GM10266 (cell line): ENCODE data around the gene VTCN1.
"Not testable (repeated sequence)": the region's sequence is repeated elsewhere in the genome, so short reads cannot be mapped to it uniquely, and the experiment has no call there.

ENCODE experiments used
- DNase-seq: peaks from one replicate; pipeline ENCODE4 v3.0.0; 2012; ENCODE audit errors: extremely low spot score
- TF ChIP-seq, protein P1 (sequence below): IDR thresholded peaks from 2 replicates; pipeline ENCODE4 v1.5.1; 2012; ENCODE audit warnings: mild to moderate bottlenecking, low read depth; ENCODE audit not compliant: control insufficient read depth, insufficient read depth; ENCODE audit errors: missing control alignments

VTCN1 gene, protein sequence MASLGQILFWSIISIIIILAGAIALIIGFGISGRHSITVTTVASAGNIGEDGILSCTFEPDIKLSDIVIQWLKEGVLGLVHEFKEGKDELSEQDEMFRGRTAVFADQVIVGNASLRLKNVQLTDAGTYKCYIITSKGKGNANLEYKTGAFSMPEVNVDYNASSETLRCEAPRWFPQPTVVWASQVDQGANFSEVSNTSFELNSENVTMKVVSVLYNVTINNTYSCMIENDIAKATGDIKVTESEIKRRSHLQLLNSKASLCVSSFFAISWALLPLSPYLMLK

DNA sequence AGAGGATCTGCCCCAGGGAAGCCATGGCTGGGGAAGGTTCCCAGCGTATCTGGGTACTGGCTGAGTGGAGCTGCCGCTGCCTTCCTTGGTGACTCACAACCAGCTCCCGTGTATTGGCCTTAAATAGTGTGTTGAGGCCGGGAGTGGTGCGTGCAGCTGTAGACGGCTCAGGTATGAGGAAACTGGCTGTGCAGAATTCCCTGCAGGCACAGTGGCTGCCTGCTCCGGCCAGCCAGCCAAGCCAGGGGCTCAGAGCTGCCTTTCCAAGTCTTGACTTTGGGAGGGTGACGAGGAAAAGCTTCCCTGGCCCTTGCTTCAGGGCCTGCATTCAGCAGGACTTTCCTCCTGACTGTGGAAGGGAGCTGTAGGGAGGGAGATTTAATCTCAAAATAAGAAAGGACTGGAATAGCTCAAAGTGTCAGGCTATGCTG, at the start of gene VTCN1:
Gene VTCN1, minus strand, starts transcription at position 97 of the 431 bp plus-strand sequence. Its CDS starts 72 bp downstream, at position 25.
- TF ChIP-seq, protein P1, sequence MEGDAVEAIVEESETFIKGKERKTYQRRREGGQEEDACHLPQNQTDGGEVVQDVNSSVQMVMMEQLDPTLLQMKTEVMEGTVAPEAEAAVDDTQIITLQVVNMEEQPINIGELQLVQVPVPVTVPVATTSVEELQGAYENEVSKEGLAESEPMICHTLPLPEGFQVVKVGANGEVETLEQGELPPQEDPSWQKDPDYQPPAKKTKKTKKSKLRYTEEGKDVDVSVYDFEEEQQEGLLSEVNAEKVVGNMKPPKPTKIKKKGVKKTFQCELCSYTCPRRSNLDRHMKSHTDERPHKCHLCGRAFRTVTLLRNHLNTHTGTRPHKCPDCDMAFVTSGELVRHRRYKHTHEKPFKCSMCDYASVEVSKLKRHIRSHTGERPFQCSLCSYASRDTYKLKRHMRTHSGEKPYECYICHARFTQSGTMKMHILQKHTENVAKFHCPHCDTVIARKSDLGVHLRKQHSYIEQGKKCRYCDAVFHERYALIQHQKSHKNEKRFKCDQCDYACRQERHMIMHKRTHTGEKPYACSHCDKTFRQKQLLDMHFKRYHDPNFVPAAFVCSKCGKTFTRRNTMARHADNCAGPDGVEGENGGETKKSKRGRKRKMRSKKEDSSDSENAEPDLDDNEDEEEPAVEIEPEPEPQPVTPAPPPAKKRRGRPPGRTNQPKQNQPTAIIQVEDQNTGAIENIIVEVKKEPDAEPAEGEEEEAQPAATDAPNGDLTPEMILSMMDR = no peak

DNA sequence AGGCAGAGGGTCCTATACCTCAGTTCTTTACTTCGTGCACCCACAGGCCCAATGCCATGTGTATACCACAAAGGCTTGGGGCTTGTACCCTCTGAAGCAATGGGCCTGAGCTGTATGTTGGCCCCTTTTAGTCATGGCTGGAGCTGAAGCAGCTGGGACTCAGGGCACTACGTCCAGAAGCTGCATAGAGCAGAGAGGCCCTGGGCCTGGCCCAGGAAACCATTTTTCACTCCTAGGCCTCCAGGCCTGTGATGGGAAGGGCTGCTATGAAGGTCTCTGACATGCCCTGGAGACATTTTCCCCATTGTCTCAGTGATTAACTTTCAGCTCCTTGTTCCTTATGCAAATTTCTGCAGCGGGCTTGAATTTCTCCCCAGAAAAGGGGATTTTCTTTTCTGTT, 48.1 kb upstream of the VTCN1 start:
- TF ChIP-seq, protein P1 = no peak

More for the DNA sequence above, at the start of gene VTCN1:
- DNase-seq = no peak

DNA sequence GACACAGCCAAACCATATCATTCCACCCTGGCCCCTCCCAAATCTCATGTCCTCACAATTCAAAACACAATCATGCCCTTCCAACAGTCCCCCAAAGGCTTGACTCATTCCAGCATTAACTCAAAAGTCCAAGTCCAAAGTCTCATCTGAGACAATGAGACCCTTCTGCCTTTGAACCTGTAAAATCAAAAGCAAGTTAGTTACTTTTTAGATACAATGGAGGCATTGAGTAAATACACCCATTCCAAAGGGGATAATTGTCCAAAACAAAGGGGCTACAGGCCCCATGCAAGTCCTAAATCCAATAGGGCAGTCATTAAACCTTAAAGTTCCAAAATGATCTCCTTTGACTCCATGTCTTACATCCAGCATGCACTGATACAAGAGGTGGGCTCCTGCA, 47.3 kb upstream of the VTCN1 start:
- DNase-seq = not testable (repeated sequence)

More for the DNA sequence above, 48.1 kb upstream of the VTCN1 start:
- DNase-seq = no peak

DNA sequence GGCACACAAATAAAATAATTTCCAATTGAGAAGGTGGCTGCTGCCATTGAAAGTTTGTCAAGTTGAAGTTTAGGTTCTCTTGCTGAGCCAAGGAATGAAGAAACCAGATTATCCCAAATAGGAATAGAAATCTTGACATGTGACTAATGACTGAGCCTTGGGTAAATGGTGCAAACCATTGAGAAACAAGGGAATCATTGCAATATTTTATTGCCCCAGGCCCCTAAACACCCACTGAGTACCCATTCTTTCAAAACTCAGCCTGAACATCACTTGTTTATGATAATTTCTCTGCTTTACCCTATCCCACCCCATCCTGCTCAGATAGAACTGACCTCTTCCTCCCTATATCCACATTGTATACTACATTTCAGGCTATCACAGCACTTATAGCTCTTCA, 46.6 kb upstream of the VTCN1 start:
- no peak for DNase-seq
- TF ChIP-seq, protein P1 = no peak

DNA sequence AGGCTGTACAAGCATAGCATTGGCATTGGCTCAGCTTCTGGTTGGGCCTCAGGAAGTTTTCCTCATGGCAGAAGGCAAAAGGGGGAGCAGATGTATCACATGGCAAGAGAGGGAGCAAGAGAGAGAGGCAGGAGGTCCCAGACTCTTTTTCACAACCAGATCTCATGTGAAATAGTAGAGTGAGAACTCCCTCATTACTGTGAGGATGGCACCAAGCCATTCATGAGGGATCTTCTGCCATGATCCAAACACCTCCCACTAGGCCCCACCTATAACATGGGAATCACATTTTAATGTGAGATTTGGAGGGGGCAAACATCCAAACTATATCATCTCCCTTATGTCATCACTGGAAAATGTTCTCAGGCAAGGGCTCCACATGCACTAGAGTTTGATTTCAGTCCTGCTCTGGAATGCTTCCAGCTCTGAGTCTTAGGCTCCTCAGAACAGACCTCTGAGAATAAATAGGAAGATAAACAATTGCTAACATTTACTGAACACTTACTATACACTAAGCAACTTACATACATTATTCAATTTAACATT, 39.4 kb upstream of the VTCN1 start:
- DNase-seq = no peak
- TF ChIP-seq, protein P1 = no peak

DNA sequence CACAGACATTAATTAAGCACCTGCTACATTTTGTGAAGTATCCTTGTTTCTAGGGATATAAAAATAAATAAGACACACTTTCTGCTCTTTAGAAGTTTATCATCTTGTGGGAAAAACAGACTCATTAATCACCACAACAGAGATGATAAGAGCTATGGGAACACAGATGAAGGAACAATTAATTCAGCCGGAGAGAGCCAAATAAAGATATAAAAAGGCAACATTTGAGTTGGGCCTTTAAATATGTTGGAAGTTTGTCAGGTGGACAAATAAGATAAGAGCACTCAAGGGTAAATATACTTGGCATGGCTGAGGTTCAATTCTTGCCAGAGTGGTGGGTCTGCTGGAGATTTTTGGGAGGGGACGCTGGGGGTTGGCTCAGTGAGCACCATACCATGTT, 34.2 kb upstream of the VTCN1 start:
- no peak for DNase-seq
- TF ChIP-seq, protein P1 = no peak

DNA sequence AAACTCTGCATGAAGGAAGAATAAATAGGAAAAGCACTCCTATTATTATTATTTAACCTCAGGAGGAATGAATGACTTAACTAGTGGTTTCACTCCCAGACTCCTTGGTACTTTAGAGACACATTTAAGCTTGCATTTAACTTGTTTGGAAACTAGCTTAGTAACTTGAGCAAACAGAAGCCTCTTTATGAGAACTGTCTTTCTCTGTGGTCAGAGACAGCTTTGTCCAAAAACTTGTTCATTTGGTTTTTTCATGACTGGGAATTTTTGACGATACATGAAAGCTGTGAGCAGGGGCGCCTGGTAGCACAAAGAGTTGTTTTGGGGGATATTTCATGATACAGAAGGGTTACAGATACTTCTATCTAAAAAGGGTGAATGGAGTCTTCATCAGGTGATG, 33.6 kb upstream of the VTCN1 start:
- no peak for DNase-seq
- TF ChIP-seq, protein P1 = no peak
